Thoracic aorta (tissue), 2 donors: Measurements from ENCODE around the gene P2RX7. TPM values are rescaled to one million over a fixed set of nuclear protein-coding genes. Genes with fewer than 3 reads are reported as not detected.
"Not testable (repeated sequence)": the region's sequence is repeated elsewhere in the genome, so short reads cannot be mapped to it uniquely, and the experiment has no call there.

ENCODE experiments used
- ATAC-seq: fragments of 150-250 bp; one replicate; pipeline ENCODE4 v1.8.0; 2017; ENCODE audit warnings: low read depth; ENCODE audit not compliant: insufficient number of reproducible peaks, low FRiP score
- DNase-seq: peaks from one replicate; pipeline ENCODE4 v3.0.0-alpha.2; 2020; ENCODE audit warnings: low spot score
- H3K27ac ChIP-seq, 2 donors: fragments of 200-600 bp; sonication (generic); 1 replicate in 1 of 2; 2 replicates in 1 of 2; pipeline ENCODE4 v1.5.1; 2016; ENCODE audit warnings: mild to moderate bottlenecking in 2 of 2, moderate library complexity in 2 of 2
- H3K27me3 ChIP-seq: fragments of 200-600 bp; sonication (generic); replicated peaks from 2 replicates; pipeline ENCODE4 v1.6.0; 2016; ENCODE audit warnings: mild to moderate bottlenecking; ENCODE audit not compliant: insufficient read depth
- H3K36me3 ChIP-seq: fragments of 200-600 bp; sonication (generic); one replicate; pipeline ENCODE4 v1.5.1; 2016
- H3K4me1 ChIP-seq, 2 donors: fragments of 200-600 bp; sonication (generic); 1 replicate in 1 of 2; 2 replicates in 1 of 2; pipeline versions ENCODE4 v1.5.1 to v1.6.0; 2016; ENCODE audit warnings: low read depth in 2 of 2, mild to moderate bottlenecking in 1 of 2; ENCODE audit not compliant: control insufficient read depth in 1 of 2
- H3K4me3 ChIP-seq: fragments of 200-600 bp; sonication (generic); 2 replicates; pipeline ENCODE4 v1.5.1; 2016; ENCODE audit warnings: mild to moderate bottlenecking
- H3K9me3 ChIP-seq: fragments of 200-600 bp; sonication (generic); 2 replicates; pipeline ENCODE4 v1.5.1; 2016
- CTCF ChIP-seq: fragments of 200-600 bp; sonication (generic); IDR thresholded peaks from one replicate; pipeline ENCODE4 v1.5.1; 2019; ENCODE audit warnings: antibody characterized with exemption
- total RNA-seq, 2 donors: library from RNA; depleted of rRNA; stranded (reverse); fragments of >200 nt; gene quantifications; one replicate each; pipeline versions ENCODE4 v1.1.0 to v1.2.3, GENCODE V29; 2016

Gene P2RX7
- total RNA-seq, 2 donors from 2014 or later: 3.2 to 4.0 TPM

GRCh38 chr12:121219353-121219986 lies 86.8 kb downstream of the P2RX7 start:
- Histone ChIP-seq H3K36me3 (peaks cover 3% of the 10 kb centered on the region), H3K4me1 (peaks cover 0 to 9% of the 10 kb centered on the region in 2 donors), H3K9me3 (no peaks in the 10 kb centered on the region), H3K27ac (no peak overlapping the region), H3K4me3 (no peak overlapping the region), H3K27me3 (no peaks in the 10 kb centered on the region)
- DNase-seq (no peak), ATAC-seq (no peak)
- TF ChIP-seq CTCF: no peak

GRCh38 chr12:121222847-121223246 lies 90.2 kb downstream of the P2RX7 start:
- Histone ChIP-seq H3K27me3 (no peaks in the 10 kb centered on the region), H3K4me3 (no peak overlapping the region), H3K27ac (no peak overlapping the region), H3K9me3 (no peaks in the 10 kb centered on the region), H3K36me3 (peaks cover 2% of the 10 kb centered on the region), H3K4me1 (no peaks in the 10 kb centered on the region)
- ATAC-seq (no peak), DNase-seq (no peak)
- TF ChIP-seq CTCF: no peak

GRCh38 chr12:121223292-121224285 lies 90.9 kb downstream of the P2RX7 start:
- TF ChIP-seq CTCF: no peak
- H3K27me3 ChIP-seq: no peaks in the 10 kb centered on the region
- H3K4me1 ChIP-seq: no peaks in the 10 kb centered on the region
- DNase-seq (no peak), ATAC-seq (no peak)
- H3K36me3 ChIP-seq: peaks cover under 1% of the 10 kb centered on the region
- no peak overlapping the region for H3K27ac ChIP-seq
- H3K9me3 ChIP-seq: no peaks in the 10 kb centered on the region
- H3K4me3 ChIP-seq: no peak overlapping the region

- no peak for TF ChIP-seq CTCF
- Histone ChIP-seq H3K27ac (no peak overlapping the region), H3K9me3 (no peaks in the 10 kb centered on the region), H3K4me3 (no peak overlapping the region), H3K4me1 (no peaks in the 10 kb centered on the region), H3K36me3 (peaks cover 4% of the 10 kb centered on the region), H3K27me3 (no peaks in the 10 kb centered on the region)
- DNase-seq: no peak
- no peak for ATAC-seq
Observed at GRCh38 chr12:121224591-121224990, 91.9 kb downstream of the P2RX7 start.

GRCh38 chr12:121226399-121226798 lies 93.7 kb downstream of the P2RX7 start:
- ATAC-seq (no peak), DNase-seq (no peak)
- peaks cover 0 to 3% of the 10 kb centered on the region in 2 donors for H3K4me1 ChIP-seq
- no peaks in the 10 kb centered on the region for H3K27me3 ChIP-seq
- TF ChIP-seq CTCF: no peak
- H3K36me3 ChIP-seq: peaks cover 9% of the 10 kb centered on the region
- no peaks in the 10 kb centered on the region for H3K9me3 ChIP-seq
- no peak overlapping the region for H3K27ac ChIP-seq
- no peak overlapping the region for H3K4me3 ChIP-seq

GRCh38 chr12:121226871-121227270 lies 94.2 kb downstream of the P2RX7 start:
- not testable (repeated sequence) for ATAC-seq, H3K4me3 ChIP-seq, H3K27me3 ChIP-seq, H3K27ac ChIP-seq, H3K9me3 ChIP-seq, H3K4me1 ChIP-seq, DNase-seq
- H3K36me3 ChIP-seq: peaks cover 11% of the 10 kb centered on the region
